ENCODE results near the gene MACIR. TPM values are rescaled to one million over a fixed set of nuclear protein-coding genes. Genes with fewer than 3 reads are reported as not detected.

MACIR gene
- total and polyA plus RNA-seq, 9 of the 15 experiments (the other 6 are each of a cell fraction or from before 2014, with no cell fraction given): 1.4 to 11.6 (median 9.4) TPM

GRCh38 chr5:103258957-103259704, 568 bp downstream of the MACIR start (continued):
- TF ChIP-seq SRSF9 (IDR thresholded peaks at IDR 0.05; ENCODE audit: borderline replicate concordance, low read depth, low read length) (no peak), ZNF263 (CRISPR knock-in tag; IDR thresholded peaks at IDR 0.05; ENCODE audit: borderline replicate concordance) (peak; percentile 33; the same call in 1 of the 2 replicates), ZNF282 (CRISPR knock-in tag; IDR thresholded peaks at IDR 0.05) (0 out of 2 replicates have a peak, but pooled peaks have one; percentile 49), MGA (IDR thresholded peaks at IDR 0.05) (peak; percentile 62), MLLT1 (IDR thresholded peaks at IDR 0.05) (0 out of 4 replicates have a peak, but pooled peaks of 1 of the 2 experiments have one; percentile 27), ARID1B (IDR thresholded peaks at IDR 0.05) (peak; percentile 43; the same call in 1 of the 2 replicates), RBBP5 (IDR thresholded peaks at IDR 0.05; ENCODE audit: borderline replicate concordance, insufficient read depth, low read length, poor library complexity, severe bottlenecking) (peak; percentile 58), CTBP1 (IDR thresholded peaks at IDR 0.05; ENCODE audit: borderline replicate concordance) (peak; percentile 97), UBTF (IDR thresholded peaks at IDR 0.05; ENCODE audit: borderline replicate concordance in 1 of 2, low read depth in 2 of 2, low read length in 2 of 2) (peak; percentile 82 to 91), NONO (IDR thresholded peaks at IDR 0.05; ENCODE audit: low read depth in 2 of 2, low read length in 1 of 2) (0 out of 4 replicates have a peak, but pooled peaks of 1 of the 2 experiments have one; percentile 53)
